Fibroblast of skin of right quadriceps (primary cell): ENCODE data around the gene IQCE.

Experiments used
- DNase-seq: peaks from one replicate; pipeline ENCODE4 v3.0.0-alpha.2; 2013

IQCE gene, protein sequence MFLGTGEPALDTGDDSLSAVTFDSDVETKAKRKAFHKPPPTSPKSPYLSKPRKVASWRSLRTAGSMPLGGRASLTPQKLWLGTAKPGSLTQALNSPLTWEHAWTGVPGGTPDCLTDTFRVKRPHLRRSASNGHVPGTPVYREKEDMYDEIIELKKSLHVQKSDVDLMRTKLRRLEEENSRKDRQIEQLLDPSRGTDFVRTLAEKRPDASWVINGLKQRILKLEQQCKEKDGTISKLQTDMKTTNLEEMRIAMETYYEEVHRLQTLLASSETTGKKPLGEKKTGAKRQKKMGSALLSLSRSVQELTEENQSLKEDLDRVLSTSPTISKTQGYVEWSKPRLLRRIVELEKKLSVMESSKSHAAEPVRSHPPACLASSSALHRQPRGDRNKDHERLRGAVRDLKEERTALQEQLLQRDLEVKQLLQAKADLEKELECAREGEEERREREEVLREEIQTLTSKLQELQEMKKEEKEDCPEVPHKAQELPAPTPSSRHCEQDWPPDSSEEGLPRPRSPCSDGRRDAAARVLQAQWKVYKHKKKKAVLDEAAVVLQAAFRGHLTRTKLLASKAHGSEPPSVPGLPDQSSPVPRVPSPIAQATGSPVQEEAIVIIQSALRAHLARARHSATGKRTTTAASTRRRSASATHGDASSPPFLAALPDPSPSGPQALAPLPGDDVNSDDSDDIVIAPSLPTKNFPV

DNA sequence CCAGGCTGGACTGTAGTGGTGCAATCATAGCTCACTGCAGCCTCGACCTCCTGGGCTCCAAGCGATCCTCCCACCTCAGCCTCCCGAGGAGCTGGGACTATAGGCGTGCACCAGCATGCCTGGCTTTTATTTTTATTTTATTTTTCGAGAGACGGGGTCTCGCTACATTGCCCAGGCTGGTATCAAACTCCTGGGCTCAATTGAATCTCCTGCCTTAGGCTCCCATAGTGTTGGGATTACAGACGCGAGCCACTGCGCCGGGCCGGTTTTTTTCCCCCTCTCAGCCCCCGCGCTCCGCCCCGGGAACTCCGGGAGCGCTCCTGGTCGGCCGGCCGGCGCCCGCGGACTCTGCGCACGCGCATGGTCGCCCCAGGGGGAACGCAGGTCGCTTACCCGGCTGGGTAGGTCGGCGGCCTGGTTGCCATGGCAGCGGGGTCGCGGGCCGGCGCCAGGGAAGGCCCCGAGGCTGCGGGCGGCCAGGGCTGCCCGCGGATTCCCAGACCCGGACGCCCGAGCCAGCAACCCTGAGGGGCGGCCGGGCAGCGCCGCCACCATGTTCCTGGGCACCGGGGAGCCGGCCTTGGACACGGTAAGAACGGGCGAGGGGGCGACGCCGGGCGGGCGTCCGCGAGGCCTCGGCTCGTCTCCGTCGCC lies at the start of gene IQCE:
TSS of gene IQCE (plus strand) at position 351 of the 654 bp plus-strand sequence. CDS start at position 554, 203 bp downstream.
- peak; percentile 82 for DNase-seq

DNA sequence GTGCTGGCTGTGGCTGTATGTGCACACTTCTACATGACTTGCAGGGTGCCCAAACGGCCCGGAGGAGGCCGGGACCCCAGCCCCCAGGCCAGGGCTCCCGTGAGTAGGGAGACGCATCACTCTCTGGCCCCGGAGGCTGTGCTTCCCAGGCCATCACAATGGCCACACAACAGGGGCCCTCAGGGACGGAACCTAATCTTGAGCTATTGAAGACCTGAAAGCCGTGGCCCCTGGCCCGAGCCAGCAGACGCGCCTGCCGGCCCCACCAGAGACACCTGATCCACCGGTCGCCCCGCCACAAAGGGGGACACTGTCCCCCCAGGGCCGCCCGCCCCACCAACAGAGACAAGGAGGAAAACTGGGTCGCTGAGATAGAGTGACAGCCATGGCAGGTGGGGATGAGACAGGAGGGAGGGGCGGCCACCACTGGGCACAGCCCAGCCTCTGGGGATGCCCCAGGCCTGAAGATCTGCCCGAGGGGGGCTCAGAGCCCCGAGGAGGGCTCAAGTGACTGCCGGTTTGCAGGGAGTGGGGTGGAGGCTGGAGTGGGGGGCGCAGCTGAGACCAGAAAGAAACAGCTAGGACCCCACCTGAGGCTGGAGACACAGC lies 49.4 kb upstream of the IQCE start:
- no peak for DNase-seq

DNA sequence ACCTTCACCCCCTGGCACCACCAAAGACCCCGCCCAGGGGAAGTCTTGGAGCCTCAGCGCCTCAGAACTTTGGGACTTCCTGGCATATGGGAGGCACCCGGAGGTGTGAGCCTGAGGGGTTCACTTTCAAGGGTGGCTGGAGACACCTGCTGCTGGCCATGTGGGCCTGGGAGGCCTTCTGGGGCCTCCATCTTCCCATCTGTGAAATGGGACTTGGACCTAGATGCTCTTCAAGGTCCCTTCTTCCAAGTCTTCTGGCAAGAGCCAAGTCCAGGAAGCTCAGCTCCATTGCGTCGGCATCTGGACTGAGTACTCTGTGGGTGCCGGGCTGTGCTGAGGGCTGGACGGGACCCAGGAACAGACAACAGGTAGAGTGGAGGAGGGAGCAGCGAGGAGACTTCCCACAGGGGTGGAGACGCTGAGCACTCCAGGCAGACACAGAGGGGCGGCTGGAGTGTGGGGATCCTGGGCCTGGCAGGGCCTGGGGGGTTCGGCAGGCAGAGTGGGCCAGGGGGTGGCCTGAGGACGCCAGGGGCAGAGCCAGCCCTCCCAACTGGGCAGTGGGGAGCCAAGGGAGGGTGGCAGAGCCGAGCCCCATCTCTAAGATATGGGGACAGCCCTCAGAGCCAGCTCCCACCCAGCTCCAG lies 48.5 kb upstream of the IQCE start:
- no peak for DNase-seq

DNA sequence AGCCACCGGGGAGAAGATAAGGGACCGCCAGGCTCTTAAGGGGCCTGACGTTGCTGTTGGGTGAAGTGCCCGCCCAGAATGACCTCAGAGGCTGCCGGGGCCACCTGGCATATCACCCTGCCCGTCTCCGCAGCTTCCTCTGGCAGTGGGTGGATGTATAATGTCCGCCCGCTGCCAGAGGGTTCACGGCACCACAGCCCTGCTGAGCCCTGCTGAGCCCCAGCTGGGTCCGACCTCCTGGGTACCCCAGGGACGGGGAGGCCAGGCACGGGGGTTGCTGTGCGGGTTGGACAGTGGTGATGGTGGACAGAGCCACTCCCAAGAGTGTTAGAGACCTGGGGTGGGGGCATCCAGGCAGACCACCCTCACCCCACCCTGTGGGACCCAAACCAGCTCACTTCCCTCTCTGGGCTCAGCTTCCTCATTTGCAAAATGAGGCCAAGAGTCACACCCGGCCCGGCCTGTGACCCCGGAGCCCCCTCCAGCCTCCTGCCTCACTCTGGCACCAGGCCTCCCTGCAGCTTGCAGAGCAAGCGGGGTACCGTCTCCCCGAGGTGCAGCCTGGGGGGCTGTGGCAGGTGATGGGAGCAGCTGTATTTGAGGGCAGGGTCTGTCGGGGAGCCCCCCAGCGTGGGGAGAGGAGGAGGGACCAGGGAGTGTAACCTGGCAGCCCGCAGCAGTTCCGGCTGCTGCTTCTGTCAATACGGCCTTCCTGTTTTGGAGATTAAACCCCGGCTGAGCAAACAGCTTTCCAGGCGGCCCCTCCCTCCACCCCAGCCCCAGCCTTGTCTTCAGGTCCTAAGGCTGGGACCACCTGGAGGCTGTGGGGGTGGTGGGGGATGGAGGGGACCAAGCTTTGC lies 47.6 kb upstream of the IQCE start:
- DNase-seq = no peak

DNA sequence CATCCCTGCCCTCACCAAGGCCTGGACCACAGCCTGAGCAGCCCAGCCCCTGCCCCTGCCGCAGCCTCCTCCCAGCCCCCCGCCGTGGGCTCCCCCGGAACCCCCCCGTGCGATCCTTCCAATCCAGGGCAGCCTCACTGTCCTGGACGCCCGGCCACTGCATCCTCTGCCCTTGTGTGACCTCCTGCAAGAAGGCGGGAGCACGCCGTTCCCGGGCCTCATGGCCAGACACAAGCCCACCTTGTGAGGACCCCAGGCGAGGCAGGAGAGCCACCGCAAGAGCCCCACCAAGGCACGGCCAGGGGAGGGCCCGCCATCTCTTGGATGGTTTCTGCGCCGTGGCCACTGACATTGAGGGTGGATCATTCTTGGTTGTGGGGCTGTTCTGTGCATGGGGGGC lies 47.0 kb upstream of the IQCE start:
- no peak for DNase-seq

DNA sequence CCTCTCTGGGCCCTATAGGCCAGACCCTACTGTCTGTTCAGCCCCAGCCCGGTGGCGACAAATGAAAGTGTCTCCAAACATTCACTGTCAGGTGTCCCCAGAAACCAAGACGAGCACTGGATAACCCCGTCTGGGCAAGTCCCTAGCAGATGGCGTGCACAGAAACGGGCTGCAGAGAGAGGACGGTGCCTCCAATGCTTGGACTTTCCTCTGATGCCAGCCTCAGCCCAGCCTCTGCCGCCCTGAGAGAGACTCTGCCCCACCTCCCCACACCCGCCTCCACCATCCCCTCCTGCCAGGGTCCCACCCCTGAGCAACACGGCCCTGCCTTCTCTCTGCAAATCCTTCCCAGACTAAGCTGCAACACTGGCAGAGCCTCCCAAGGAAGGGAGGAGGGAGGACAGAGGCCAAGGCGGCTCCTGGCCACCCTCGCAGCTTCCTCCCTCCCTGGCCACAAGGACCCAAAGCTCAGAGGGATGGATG lies 46.6 kb upstream of the IQCE start:
- DNase-seq = no peak

DNA sequence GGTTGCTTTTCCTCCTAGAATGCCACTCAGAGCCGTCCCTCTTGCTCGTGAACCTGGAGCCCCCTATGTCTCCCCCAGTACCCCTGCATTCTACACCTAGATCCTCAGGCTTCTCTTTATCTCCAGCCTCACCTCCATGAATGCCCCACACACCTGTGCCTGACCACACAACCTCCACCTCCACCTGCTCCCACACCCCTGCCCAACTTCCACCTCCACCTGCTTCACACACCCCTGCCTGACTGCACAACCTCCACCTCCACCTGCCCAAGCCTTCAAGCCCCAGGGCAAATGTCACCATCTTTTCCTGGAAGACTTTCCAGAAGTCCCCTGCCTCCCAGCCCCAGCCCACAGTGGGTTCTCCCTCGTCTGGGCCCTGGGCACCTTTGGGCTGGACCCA lies 46.1 kb upstream of the IQCE start:
- no peak for DNase-seq

DNA sequence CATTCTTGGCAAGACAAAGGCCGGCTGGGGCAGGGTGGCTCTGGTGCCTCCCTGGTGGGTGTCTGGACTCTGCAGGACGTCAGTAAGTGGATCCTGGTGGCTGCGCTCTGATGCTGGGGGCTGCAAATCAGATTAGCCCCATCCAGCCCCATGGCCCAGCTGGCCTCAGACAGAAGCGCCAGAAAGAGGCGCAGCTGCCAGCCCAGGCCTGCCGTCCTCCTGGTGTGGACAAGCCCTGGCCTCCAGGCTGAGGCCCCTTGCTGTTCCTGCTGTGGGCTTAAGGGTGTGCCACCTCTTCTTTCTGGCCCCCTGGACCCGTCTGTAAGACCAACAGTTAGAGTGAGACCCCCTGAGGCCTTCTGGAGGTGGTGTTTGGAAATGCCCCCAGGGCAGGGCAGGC lies 45.1 kb upstream of the IQCE start:
- no peak for DNase-seq

DNA sequence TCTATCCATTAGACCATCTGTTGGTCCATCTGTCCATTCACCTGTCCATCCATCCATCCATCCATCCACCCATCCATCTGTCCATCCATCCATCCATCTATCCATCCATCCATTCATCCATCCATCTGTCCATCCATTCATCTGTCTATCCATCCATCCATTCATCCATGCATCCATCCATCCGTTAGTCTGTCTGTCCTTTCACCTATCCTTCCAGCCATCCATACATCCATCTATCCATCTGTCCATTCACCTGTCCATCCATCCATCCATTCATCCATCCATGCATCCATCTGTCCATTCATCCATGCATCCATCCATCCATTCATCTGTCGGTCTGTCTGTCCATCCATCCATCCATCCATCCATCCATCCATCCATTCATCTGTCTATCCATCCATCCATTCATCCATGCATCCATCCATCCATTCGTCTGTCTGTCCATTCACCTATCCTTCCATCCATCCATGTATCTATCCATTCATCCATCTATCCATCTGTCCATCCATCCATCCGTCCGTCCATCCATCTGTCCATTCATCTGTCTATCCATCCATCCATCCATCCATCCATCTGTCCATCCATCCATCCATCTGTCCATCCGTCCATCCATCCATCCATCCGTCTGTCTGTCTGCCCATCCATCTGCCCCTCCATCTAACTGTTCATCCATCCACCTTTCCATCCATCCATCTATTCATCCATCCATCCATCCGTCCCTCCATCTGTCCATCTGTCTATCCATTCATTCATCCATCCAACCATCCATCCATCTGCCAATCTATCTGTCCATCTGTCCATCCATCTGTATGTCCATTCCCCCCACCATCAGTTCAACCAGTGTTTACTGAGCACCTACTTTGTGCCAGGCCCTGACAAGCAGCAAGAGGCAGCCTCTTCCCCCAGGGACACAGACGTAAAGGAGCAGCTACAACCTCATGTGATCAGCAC lies 44.0 kb upstream of the IQCE start:
- DNase-seq = no peak

DNA sequence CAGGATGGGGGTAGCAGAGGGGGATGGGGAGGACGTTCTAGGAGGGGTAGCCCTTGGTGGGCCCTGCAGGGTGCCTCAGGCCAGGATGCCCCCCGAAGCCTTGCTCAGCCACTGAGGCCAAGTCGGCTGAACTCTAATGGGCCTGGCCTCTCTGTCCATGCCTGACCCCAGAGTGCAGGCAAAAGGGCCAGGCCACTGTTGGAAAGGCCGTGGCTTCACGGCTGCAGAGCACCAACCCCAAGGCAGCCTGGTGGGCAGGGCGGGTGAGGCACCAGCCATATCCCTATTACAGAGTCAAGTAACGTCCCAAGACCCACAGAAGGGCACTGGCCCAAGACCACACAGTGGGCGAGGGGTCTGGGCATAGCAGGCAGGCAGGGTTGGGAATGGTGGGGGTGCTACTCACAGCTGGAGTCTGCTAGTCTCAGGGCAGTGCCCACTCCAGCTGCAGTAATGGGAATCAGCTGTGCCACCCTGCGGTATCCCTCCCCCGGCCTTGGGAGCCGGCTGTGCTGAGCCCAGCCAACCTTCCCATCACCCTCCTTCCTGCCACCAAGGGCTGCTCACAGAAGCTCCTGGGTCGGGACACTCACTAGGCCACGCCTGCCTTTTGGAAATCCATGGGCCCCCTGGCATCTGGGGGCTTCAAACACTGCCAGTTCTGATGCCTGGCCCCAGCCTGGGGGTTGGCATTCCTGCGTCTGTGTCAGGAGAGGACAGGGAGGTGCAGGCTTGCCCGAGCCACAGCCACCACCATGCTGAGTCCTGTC lies 43.2 kb upstream of the IQCE start:
- no peak for DNase-seq

DNA sequence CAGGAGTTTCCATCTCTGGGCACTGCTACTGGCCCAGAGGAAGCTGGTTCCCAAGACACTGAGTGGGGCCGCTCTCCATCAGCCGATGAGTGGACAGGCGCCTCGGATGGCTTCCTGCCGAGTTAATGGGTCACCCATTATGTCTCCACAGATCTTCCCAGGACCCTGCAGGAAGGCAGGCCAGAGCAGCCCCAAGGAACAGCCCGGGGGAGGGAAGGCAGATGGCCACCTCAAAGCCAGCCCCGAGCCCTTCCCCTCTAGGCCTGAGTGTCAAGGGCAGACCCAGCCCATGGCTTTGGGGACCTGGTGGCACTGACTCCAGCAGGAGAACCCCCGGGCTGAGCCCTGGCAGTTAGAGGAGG lies 42.6 kb upstream of the IQCE start:
- DNase-seq = no peak

DNA sequence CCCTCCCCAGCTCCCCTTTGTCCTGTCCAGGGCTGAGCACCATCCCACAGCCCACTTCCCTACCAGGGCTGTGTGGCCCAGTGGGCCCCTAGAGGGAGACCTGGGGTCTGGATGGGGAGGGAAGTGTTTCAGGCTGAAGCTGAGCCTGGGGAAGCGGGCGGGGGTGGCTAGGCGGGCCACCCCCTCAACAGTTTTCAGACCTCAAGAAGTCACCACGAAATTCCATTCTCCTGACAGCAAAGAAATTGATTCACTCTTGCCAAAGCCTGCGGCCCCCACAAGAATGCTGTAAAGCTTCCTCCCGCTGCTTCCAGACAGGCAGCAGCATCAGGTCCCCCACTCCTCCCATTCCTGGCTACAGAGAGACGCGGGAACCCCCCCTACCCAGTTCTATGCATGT lies 41.8 kb upstream of the IQCE start:
- DNase-seq = peak; percentile 98

DNA sequence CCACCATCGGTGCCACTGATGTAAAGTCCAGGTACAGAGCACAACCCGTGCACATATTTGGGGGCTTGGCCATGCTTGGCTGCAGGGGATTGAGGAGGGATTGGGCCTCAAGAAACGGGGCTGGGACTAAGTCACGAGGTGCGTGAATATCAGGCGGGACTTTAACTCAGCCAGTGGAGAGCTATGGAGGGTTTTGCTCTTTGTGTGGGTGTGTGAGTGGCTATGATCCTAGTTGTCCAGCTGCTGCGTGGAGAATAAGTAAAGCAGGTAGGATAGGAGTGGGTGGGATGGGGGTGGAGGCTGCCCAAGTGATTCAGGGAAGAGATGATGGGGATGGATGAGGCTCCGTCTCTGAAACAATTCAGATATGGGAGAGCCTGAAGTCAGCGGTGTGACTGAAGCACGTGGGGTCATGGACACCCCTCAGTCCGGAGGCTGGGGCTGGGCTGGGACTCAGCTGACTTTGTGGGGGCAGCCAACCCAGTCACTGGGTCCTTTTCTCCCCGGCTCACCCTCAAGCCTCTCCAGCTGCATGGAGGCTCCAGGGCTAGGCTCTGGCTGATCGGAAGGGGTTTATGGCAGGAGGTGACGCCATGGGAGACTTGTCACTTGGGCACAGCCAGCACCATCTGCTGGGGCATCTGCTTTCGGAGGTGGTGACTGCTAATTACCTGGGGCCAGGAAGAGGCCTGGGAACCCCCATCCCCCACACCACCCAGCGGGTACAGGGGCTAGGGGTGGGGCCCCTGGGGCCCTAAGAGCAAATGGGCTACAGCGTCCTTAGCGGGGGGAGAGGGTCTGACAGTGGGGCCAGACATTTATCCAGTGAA lies 40.9 kb upstream of the IQCE start:
- peak; percentile 69 for DNase-seq

DNA sequence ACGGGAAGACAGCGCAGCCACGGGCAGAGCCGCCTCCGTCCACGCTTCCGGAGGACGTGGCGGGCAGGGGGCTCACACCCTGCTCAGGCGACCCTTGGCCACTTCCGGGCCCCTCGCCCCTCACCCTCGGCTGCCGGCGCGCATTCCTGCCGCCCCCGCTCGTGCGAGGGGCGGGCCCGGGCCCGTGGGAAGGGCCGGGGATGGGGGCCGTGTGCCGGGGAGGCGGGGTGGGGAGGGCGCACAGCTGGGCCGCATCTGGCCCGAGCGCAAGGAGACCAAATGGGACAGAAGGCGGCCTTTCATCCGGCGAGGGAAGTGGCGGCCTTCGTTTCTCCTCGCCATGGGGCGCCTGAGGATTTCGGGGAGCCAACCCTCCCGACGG lies 40.1 kb upstream of the IQCE start:
- DNase-seq = no peak

DNA sequence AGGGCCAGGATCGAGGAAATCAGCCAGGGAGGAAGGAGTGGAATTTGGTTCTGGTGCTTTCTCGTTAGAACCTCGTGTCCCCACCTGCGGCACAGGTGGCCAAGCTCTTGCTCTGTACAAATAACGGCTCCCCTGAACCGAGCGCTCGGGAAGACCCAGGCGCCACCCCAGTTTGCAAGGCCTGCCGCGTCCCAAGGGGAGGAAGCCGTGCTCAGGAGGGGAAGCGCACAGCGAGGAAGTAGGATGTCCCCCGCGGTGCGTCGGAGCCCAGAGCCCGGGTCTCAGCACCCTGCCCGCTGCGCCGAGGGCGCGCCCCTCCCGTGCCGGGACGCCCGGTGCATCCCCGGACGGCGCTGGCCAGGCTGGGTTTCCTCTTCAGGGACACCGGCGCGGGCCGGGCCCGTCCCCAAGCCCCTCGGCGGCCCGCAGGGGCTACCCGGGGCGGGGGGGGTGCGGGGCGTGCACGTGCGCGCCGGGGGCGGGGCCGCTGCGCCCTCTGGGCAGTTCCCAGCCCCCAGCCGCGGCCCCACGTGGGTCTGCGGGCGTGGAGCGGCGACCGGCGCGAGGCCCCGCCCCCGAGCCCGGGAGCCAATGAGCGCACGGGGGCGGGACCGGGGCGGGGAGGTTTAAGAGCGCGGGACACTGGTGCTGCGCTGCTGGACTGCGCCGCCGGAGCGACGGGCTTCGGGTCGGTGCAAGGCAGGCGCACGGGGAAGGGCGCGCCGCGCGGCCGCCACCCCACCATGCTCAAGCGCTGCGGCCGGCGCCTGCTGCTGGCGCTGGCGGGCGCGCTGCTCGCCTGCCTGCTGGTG lies 39.5 kb upstream of the IQCE start, which contains the start of gene LFNG:
TSS of gene LFNG (plus strand) at position 656 of the 812 bp plus-strand sequence. CDS start at position 744, 88 bp downstream.
- DNase-seq = peak; percentile 93

DNA sequence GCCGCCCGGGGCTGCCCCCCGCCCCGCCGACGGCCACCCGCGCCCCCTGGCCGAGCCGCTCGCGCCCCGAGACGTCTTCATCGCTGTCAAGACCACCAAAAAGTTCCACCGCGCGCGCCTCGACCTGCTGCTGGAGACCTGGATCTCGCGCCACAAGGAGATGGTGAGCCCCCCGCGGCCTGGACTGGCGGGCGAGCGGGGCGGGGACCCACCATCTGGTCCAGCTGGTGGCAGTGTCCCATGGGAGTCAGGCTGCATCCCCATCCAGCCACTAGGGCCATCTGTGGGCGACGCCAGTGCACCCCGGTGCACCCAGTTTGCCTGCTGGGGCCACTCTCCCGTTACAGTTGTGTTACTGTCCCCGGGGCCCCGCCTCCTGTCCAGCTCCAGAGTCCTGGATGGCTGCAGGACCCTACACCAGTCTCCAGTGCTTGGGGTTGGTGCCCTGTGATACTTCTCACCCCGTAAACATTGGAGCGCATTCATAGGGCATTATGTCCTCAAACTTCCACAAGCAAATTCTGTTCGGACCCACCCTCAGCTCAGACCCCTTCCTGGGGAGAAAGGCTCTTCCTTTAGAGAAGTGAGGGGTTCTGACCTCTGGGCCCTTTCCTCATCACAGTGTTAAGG lies 38.5 kb upstream of the IQCE start:
- DNase-seq = no peak

DNA sequence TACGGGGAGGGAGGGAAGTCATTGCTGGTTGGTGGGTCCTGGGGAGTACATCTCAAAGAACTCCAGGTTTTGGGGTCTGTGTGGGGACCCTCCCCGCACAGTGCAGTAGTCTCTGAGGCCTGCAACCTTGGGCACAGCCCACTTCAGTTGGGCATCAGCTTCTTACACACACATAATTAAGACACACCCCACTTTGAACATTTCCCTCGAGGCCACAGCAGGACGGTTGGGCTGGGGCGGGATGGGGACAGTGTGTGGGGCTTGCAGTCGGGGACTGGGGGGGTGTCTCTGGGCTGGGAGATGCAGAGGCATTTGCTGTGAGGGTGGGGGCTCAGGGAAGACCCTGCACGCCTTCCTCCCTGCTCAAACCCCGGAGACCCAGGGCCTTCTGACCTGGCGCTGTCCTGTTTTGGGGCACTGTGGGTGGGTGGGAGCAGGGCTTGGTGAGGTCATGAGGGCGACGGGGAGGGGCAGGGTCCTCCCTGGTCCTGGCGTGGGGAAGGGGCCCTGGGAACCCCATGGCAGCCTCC lies 38.0 kb upstream of the IQCE start:
- no peak for DNase-seq
